NB4 (cell line): ENCODE measurements around the gene BBOF1.
A peak's percentile ranks its signal among the peaks of the same experiment; 100 is the strongest.
"Not testable (repeated sequence)": the region's sequence is repeated elsewhere in the genome, so short reads cannot be mapped to it uniquely, and the experiment has no call there.

ENCODE experiments used
- DNase-seq: peaks from one replicate; pipeline ENCODE4 v3.0.0; 2010; ENCODE audit warnings: low read depth
- H3K4me3 ChIP-seq: one replicate; pipeline ENCODE4 v1.5.1; 2011; ENCODE audit warnings: mild to moderate bottlenecking, low read depth, low read length, moderate library complexity
- CTCF ChIP-seq: IDR thresholded peaks from one replicate; pipeline ENCODE4 v1.5.1; 2012; ENCODE audit warnings: low read depth, low read length
- MAX ChIP-seq: IDR thresholded peaks from 2 replicates; pipeline ENCODE4 v1.6.1; 2011; ENCODE audit warnings: low read depth, low read length
- MYC ChIP-seq: IDR thresholded peaks from 2 replicates; pipeline ENCODE4 v1.6.1; 2011; ENCODE audit warnings: low read depth, low read length
- POLR2A ChIP-seq: IDR thresholded peaks from 2 replicates; pipeline ENCODE4 v1.6.1; 2011; ENCODE audit warnings: mild to moderate bottlenecking; ENCODE audit not compliant: insufficient read length; ENCODE audit errors: extremely low read depth

The BBOF1 gene

GRCh38 chr14:74018586-74019407, at the start of gene BBOF1, which contains the start of gene ENTPD5:
Gene BBOF1, plus strand, starts transcription at chr14:74019349. Its CDS starts 130 bp downstream, at chr14:74019479.
Gene ENTPD5, minus strand, starts transcription at chr14:74019288. Its CDS starts 31,186 bp downstream, at chr14:73988102.
- TF ChIP-seq MAX (0 out of 2 replicates have a peak, but pooled peaks have one; percentile 31), POLR2A (peak; percentile 92), CTCF (no peak), MYC (peak; percentile 68)
- peak; percentile 87 for DNase-seq
- H3K4me3 ChIP-seq = peak within 1 kb of the TSS; percentile 85

- no peak overlapping the region for H3K4me3 ChIP-seq
- no peak for TF ChIP-seq MAX
- TF ChIP-seq CTCF = no peak
- TF ChIP-seq MYC = no peak
- no peak for TF ChIP-seq POLR2A
- DNase-seq = no peak
These were observed 45.7 kb upstream of the BBOF1 start for GRCh38 chr14:73973497-73973896.

- H3K4me3 ChIP-seq = no peak overlapping the region
- no peak for DNase-seq
- TF ChIP-seq POLR2A = no peak
- no peak for TF ChIP-seq CTCF
- no peak for TF ChIP-seq MYC
- TF ChIP-seq MAX = no peak
These were observed 43.0 kb upstream of the BBOF1 start for GRCh38 chr14:73976125-73976524.

- DNase-seq = no peak
- TF ChIP-seq MYC (no peak), MAX (no peak), CTCF (no peak), POLR2A (no peak)
- H3K4me3 ChIP-seq = no peak overlapping the region
These were observed 41.3 kb upstream of the BBOF1 start for GRCh38 chr14:73977896-73978295.

- no peak overlapping the region for H3K4me3 ChIP-seq
- no peak for DNase-seq
- TF ChIP-seq CTCF = no peak
- TF ChIP-seq POLR2A = no peak
- TF ChIP-seq MAX = no peak
- no peak for TF ChIP-seq MYC
These were observed 31.1 kb upstream of the BBOF1 start for GRCh38 chr14:73988065-73988464.

- not testable (repeated sequence) for H3K4me3 ChIP-seq, DNase-seq
These were observed 30.5 kb upstream of the BBOF1 start for GRCh38 chr14:73988656-73989055.
